Iris pigment epithelial cell (primary cell): ENCODE measurements around the gene MAPK11.
A peak's percentile ranks its signal among the peaks of the same experiment; 100 is the strongest.

Experiments used
- DNase-seq: peaks from one replicate; pipeline ENCODE4 v3.0.0-alpha.2; 2011; ENCODE audit warnings: low read depth

The MAPK11 gene

DNA sequence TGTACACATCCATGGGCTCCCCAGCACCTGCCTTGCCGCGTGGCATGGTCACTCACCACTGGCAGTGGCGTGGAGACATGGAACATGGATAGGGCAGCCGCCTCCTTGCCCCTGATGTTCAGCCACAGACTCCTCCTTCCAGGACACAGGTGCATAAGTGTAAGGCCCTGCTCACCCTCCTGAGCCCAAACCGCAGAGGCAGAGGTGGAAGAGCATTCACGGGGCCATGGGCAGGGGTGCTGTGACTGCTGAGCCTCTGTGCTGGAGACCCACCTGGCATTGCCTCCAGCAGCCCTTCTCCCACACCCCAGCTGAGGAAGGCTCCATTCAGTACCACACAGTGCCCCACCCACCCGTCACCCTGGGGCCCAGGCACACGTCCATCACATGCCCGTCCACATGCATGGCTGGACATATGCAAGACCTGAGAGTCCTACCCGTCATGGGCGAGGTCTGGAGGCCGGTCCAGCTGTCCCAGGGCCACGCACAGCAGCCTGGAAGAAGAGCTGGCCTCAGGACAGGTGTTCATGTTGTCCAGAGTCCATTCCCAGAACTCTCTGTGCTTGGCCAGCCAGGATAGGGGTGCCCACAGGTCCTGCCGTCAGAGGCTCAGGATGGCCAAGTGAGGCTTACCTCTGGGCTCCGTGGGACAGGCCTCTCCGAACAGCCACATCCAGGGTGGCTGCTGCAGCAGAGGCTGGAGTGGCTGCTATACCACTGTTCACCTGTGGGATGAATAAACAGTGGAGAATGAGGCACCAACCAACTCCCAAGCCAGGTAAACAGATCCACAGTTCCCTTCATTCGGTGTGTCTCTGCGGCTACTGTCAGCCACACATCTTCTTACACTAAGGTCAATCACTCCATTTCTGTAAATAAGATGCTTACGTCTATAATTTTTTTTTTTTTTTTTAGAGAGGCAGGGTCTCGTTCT lies 23.7 kb downstream of the MAPK11 start:
- DNase-seq, result no peak

DNA sequence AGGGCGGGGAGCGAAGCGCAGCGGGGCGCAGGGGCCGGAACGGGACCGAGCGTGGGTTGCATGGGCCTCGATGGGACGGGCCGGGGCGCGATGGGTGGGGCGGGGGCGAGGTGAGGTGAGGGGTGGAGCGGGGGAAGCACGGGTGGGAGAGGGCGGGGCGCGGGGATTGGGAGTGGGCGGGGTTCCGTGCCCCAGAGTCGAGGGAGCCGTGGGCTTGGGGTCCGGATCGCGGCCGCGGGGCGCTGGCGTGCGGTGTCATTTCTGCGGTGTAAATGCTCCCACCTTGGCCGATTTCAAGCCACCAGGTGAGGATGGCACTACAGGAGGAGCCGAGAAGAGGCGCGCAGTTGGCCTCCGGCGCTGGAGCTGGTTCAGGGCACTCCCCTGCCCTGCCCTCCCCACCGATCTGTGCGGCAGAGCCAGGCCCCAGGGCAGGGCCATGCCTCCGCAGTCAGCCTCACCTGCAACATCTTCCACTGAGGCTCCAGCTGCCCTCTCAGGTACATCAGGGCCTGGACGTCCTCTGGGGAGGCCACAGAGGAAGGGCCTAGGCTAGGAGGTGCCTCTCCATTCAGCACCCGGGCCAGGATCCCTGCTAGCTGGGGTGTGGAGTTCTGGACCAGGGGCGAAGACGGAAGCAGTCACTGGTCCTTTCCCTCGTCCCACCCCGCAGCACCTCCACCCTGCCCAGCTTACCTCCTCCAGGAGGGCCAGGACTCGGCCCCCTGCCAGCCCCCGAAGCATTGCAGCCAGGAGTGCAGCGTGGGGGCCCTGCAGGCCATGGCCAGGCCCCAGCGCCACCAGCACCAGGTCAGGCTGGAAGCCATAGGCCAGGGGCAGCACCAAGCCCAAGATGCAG lies 24.7 kb downstream of the MAPK11 start:
- no peak for DNase-seq

GRCh38 chr22:50244420-50245213 lies 25.6 kb downstream of the MAPK11 start, which contains the start of gene TUBGCP6:
TSS of gene TUBGCP6 (minus strand) at chr22:50245023. CDS start at chr22:50244459, 564 bp downstream.
- peak; percentile 95 for DNase-seq

- peak; percentile 21 for DNase-seq
Observed at GRCh38 chr22:50243685-50244419, 26.3 kb downstream of the MAPK11 start.

- DNase-seq, result no peak
Observed at GRCh38 chr22:50242406-50242949, 27.7 kb downstream of the MAPK11 start.

DNA sequence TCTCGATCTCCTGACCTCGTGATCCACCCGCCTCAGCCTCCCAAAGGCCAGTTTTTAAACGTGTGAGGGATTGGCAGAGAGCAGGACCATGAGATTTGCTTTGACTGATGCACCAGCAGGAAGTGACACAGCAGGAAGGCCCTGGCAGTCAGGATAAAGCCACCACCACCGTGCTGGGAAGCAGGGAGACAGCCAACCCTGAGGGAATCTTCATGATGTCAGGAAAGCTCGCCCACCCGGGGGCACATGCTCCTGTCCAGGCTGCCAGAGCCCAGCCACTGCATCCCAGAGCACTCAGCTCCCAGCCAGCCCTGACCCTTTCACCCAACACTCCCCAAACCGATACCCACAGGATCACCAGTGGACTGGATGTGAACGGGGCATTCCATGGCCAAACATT lies 31.4 kb downstream of the MAPK11 start:
- DNase-seq, result no peak

- DNase-seq, result peak; percentile 42
Observed at GRCh38 chr22:50236731-50237409, 33.3 kb downstream of the MAPK11 start.

DNA sequence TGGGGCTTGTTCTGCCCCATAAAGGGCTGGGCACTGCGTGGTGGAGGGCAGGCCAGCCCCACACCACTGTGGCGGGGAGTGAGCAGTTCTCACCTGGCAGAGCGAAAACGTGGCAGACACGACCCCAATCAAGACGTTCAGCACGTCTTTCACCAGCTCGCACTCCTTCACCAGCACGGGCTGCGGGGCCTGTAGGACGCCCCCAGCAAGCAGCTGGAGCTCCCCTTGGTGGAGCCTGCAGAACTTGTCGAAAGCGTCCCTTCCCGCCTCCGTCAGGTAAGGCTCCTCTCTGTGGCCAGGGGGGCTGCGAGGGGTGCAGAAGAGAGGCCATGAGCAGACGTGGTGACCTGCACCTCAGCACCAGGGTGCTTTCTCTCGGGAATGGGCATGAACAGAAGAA lies 37.0 kb downstream of the MAPK11 start:
- no peak for DNase-seq

DNA sequence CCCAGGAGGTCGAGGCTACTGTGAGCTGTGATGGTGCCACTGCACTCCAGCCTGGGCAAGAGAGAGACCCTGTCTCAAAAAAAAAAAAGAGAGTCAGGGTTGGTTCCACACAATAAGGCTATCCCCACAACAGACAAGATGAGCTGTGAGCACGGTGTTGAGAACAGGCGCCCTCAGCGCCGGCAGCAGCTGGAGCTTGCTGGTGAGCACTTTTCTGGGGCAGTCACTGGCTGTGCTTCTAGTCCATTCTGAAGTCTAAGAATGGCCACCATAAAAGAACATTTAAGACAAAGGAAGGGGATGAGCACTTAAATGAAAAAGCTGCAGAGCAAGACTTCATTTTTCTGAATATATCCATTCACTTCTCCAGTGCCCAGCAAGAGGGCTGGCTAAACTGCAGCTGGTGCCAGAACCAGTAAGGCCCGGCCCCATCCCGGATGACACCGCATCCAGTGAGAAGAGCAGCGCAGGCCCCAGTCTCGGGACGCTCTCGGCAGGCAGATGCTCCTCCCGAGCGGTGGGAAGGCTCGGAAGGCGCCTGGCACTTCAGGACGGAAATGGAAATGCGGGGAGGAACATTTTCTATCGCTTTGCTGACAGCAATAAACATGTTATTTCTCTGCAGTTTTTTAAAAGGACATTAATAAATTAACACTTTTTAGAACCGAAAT lies 37.6 kb downstream of the MAPK11 start:
- DNase-seq, result no peak

- no peak for DNase-seq
Observed at GRCh38 chr22:50229370-50229769, 40.8 kb downstream of the MAPK11 start.

GRCh38 chr22:50228366-50228765 lies 41.8 kb downstream of the MAPK11 start:
- no peak for DNase-seq

DNA sequence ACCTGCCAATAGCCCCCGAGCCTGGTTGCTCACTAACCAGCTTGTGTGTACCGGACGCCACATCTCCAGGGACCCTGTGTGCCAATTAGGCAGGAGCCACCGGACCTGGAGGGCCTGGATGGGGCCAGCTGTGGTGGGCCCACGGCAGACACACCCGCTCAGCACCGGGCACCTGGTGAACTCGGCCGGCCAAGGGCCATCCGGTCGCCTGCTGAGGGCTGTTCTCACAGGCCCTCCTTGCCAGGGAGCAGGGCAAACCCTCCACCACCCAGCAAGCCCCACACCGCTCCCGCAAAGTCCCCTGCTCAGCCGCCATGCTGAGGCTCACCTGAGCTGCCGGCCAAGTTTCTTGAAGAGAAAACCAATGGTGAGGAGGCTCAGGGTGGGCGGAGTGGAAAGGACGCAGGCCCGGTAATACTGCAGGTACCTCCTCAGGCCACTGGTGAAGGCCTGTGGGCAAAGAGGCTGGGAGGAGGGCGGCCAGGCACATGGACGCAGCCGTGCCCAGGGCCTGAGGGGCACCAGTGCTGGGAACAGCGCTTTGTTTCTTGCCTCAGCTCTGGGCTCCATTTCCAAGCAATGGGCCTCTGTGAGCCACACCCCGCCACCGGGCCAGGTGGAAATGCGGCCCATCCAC lies 42.5 kb downstream of the MAPK11 start:
- DNase-seq, result no peak

DNA sequence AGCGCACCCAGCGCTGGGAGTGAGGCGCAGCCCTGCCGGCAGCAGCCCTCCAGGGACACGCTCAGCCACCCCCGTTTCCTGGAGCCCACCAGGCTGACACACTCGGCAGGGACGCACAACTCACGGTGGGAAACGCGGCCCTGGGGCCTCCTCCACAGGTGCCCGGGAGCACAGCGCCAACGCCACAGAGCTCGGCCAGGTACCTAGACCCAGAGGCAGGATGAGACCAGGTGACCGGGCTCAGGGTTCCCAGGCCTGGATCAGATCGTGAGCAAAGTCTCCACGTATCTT lies 43.4 kb downstream of the MAPK11 start:
- DNase-seq, result no peak

GRCh38 chr22:50226063-50226874 lies 43.9 kb downstream of the MAPK11 start:
- DNase-seq, result no peak

GRCh38 chr22:50225200-50225969 lies 44.8 kb downstream of the MAPK11 start:
- DNase-seq, result no peak

DNA sequence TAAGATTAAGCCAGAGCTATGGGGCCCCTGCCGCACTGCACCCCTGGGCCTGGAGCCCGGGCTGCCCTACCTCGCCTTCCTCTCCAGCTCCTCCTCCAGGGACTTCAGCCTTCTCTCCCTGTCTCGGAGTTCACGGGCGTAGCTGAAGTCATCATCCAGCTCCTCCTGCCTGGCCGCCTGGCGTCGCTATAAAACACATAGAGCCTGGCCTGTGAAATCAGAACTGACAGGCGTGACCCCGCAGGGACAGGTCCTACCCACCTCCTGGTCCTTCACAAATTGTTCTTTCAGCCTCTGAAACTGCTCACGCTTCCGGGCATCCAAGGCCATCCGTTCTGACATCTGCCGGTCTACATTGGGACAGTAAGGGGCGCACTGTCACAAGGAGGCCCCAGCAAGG lies 46.1 kb downstream of the MAPK11 start:
- DNase-seq, result no peak

- DNase-seq, result no peak
Observed at GRCh38 chr22:50222508-50222907, 47.7 kb downstream of the MAPK11 start.
